Erythroblast (primary cell): ENCODE measurements around the gene NSUN7.

Experiments
- GATA1 ChIP-seq: IDR thresholded peaks from 2 replicates; pipeline ENCODE4 v1.6.1; 2011; ENCODE audit warnings: low read depth, mild to moderate bottlenecking, control low read depth, low read length, moderate library complexity
- POLR2A ChIP-seq: IDR thresholded peaks from 2 replicates; pipeline ENCODE4 v1.6.1; 2011; ENCODE audit warnings: mild to moderate bottlenecking, low read length

GRCh38 chr4:40778090-40778489, 28.3 kb downstream of the NSUN7 start:
- TF ChIP-seq POLR2A (no peak), GATA1 (no peak)
